A549 (cell line): ENCODE results near the gene TMEM273. TPM values are rescaled to one million over a fixed set of nuclear protein-coding genes. Genes with fewer than 3 reads are reported as not detected.

ENCODE experiments used
- ATAC-seq, 2 experiments: fragments of 200-7000 bp in 1 of 2; fragments of >200 bp in 1 of 2; cut with Nextera tagmentation in 1 of 2; cut with Tn5 transposase in 1 of 2; 3 replicates each; pipeline versions ENCODE4 v1.8.0 to v1.9.1; 2018 to 2020; ENCODE audit warnings: mild to moderate bottlenecking in 1 of 2, moderate library complexity in 1 of 2
- CTCF ChIA-PET: fragments of 300-600 bp; sonication (Branson Sonifier 250); formaldehyde crosslinking; extraction: SDS; loops from one replicate; lab custom pipeline; 2021; ENCODE audit warnings: antibody characterized with exemption, inconsistent platforms; lab: Yijun Ruan, JAX
- POLR2A ChIA-PET: fragments of 350-600 bp; formaldehyde crosslinking; extraction: SDS; loops from one replicate; lab custom pipeline; 2021; ENCODE audit warnings: antibody characterized with exemption, inconsistent platforms; lab: Yijun Ruan, JAX
- DNase-seq, 2 experiments: peaks; one replicate each; pipeline versions ENCODE4 v3.0.0 to v3.0.0-alpha.2; 2011 to 2016; ENCODE audit warnings: low read depth in 1 of 2, low spot score in 1 of 2
- FAIRE-seq: peaks from 2 replicates; lab custom pipeline; 2011; peaks lifted over from hg19 to GRCh38; lab: Jason Lieb, UNC
- H3K27ac ChIP-seq, 2 experiments: fragments of >200 bp; sonication (Bioruptor Twin); formaldehyde crosslinking; 3 replicates each; pipeline ENCODE4 v1.5.1; 2016 to 2017
- H3K4me1 ChIP-seq: fragments of >200 bp; sonication (Bioruptor Twin); formaldehyde crosslinking; 3 replicates; pipeline ENCODE4 v1.6.1; 2016
- H3K4me2 ChIP-seq: fragments of >200 bp; sonication (Bioruptor Twin); formaldehyde crosslinking; 3 replicates; pipeline ENCODE4 v1.6.1; 2016
- H3K4me3 ChIP-seq: fragments of >200 bp; sonication (Bioruptor Twin); formaldehyde crosslinking; 3 replicates; pipeline ENCODE4 v1.5.1; 2016
- H3K9me3 ChIP-seq: fragments of >200 bp; sonication (Bioruptor Twin); formaldehyde crosslinking; 3 replicates; pipeline ENCODE4 v1.6.1; 2016
- ATOH8 ChIP-seq: fragments of 250-450 bp; sonication (Bioruptor Pico); IDR thresholded peaks from 2 replicates; pipeline ENCODE4 v1.5.0; 2020; ENCODE audit warnings: low read depth, mild to moderate bottlenecking, moderate library complexity
- CHD2 ChIP-seq: fragments of 150-350 bp; IDR thresholded peaks from 2 replicates; pipeline ENCODE4 v1.6.1; 2014; ENCODE audit warnings: low read length; ENCODE audit not compliant: partially characterized antibody
- CHD4 ChIP-seq: fragments of 200-600 bp; sonication (generic); IDR thresholded peaks from 2 replicates; pipeline ENCODE4 v1.6.1; 2016; ENCODE audit warnings: antibody characterized with exemption, mild to moderate bottlenecking, borderline replicate concordance
- EHF ChIP-seq: fragments of 250-450 bp; sonication (Bioruptor Pico); IDR thresholded peaks from 2 replicates; pipeline ENCODE4 v1.5.0; 2020; ENCODE audit warnings: mild to moderate bottlenecking
- EHMT2 ChIP-seq: fragments of 200-600 bp; sonication (generic); IDR thresholded peaks from 2 replicates; pipeline ENCODE4 v1.6.1; 2016; ENCODE audit warnings: antibody characterized with exemption, low read depth, mild to moderate bottlenecking, moderate library complexity
- ELK1 ChIP-seq: fragments of 150-350 bp; IDR thresholded peaks from 2 replicates; pipeline ENCODE4 v1.6.1; 2014; ENCODE audit warnings: low read depth, mild to moderate bottlenecking, low read length
- FOSB ChIP-seq: fragments of 250-450 bp; sonication (Bioruptor Pico); IDR thresholded peaks from 2 replicates; pipeline ENCODE4 v1.5.0; 2020; ENCODE audit warnings: mild to moderate bottlenecking, moderate library complexity
- FOSL2 ChIP-seq, 2 experiments: fragments of 450-650 bp in 1 of 2; fragments of >200 bp in 1 of 2; sonication (Bioruptor Twin) in 1 of 2; formaldehyde crosslinking; IDR thresholded peaks; 2 replicates each; pipeline versions ENCODE4 v1.5.0 to v1.6.1; 2016 to 2020; ENCODE audit warnings: mild to moderate bottlenecking in 1 of 2, moderate library complexity in 1 of 2
- HDAC2 ChIP-seq: fragments of 200-600 bp; sonication (generic); IDR thresholded peaks from 2 replicates; pipeline ENCODE4 v1.6.1; 2016
- HES2 ChIP-seq: fragments of >200 bp; sonication (Bioruptor Twin); formaldehyde crosslinking; IDR thresholded peaks from 2 replicates; pipeline ENCODE4 v1.6.1; 2016
- HMGXB4 ChIP-seq: fragments of 250-450 bp; sonication (Bioruptor Pico); IDR thresholded peaks from 2 replicates; pipeline ENCODE4 v1.5.0; 2021; ENCODE audit warnings: mild to moderate bottlenecking, moderate library complexity, borderline replicate concordance
- HOXB13 ChIP-seq: fragments of 250-450 bp; sonication (Bioruptor Pico); IDR thresholded peaks from 2 replicates; pipeline ENCODE4 v1.5.0; 2020; ENCODE audit warnings: low read depth, mild to moderate bottlenecking, moderate library complexity
- HOXB5 ChIP-seq: fragments of 250-450 bp; sonication (Bioruptor Pico); IDR thresholded peaks from 2 replicates; pipeline ENCODE4 v1.5.0; 2020; ENCODE audit warnings: mild to moderate bottlenecking, moderate library complexity
- MAFK ChIP-seq: fragments of 450-650 bp; IDR thresholded peaks from 2 replicates; pipeline ENCODE4 v1.6.1; 2014; ENCODE audit not compliant: partially characterized antibody
- MYC ChIP-seq: IDR thresholded peaks from 2 replicates; pipeline ENCODE4 v1.6.1; 2012; ENCODE audit warnings: mild to moderate bottlenecking, inconsistent platforms, low read length, improper control_type of control experiment, borderline replicate concordance
- NR3C1 ChIP-seq: fragments of >200 bp; sonication (Bioruptor Twin); formaldehyde crosslinking; IDR thresholded peaks from 3 replicates; pipeline ENCODE4 v1.6.1; 2017
- PBX3 ChIP-seq: IDR thresholded peaks from 2 replicates; pipeline ENCODE4 v1.6.1; 2012
- PHF8 ChIP-seq: fragments of 200-600 bp; sonication (generic); IDR thresholded peaks from 2 replicates; pipeline ENCODE4 v1.6.1; 2016; ENCODE audit warnings: low read depth, mild to moderate bottlenecking, antibody characterized with exemption, moderate library complexity, borderline replicate concordance
- POLR2A ChIP-seq: IDR thresholded peaks from 2 replicates; pipeline ENCODE4 v1.6.1; 2012; ENCODE audit warnings: mild to moderate bottlenecking, low read length
- RARB ChIP-seq: fragments of 250-450 bp; sonication (Bioruptor Pico); IDR thresholded peaks from 2 replicates; pipeline ENCODE4 v1.8.0; 2021; ENCODE audit warnings: mild to moderate bottlenecking, moderate library complexity
- RCOR1 ChIP-seq: fragments of 150-350 bp; IDR thresholded peaks from 2 replicates; pipeline ENCODE4 v1.6.1; 2014; ENCODE audit warnings: antibody characterized with exemption, low read length, low read depth
- RNF2 ChIP-seq: fragments of 200-600 bp; sonication (generic); IDR thresholded peaks from 2 replicates; pipeline ENCODE4 v1.6.1; 2016; ENCODE audit warnings: low read depth, mild to moderate bottlenecking, antibody characterized with exemption, moderate library complexity, borderline replicate concordance
- SREBF2 ChIP-seq: fragments of 450-650 bp; IDR thresholded peaks from 2 replicates; pipeline ENCODE4 v1.6.1; 2014; ENCODE audit warnings: mild to moderate bottlenecking, moderate library complexity
- USF2 ChIP-seq: fragments of 450-650 bp; IDR thresholded peaks from 2 replicates; pipeline ENCODE4 v1.6.1; 2014; ENCODE audit warnings: antibody characterized with exemption
- ZNF302 ChIP-seq: fragments of 250-450 bp; sonication (Bioruptor Pico); IDR thresholded peaks from 2 replicates; pipeline ENCODE4 v1.9.0; 2021; ENCODE audit warnings: inconsistent platforms, mild to moderate bottlenecking, moderate library complexity
- WGBS: methylation state at CpG from one replicate; pipeline ENCODE4 v1.1.6; 2017; ENCODE audit errors: missing lambda C conversion rate; 5-methylcytosine and 5-hydroxymethylcytosine counted together
- polyA plus RNA-seq, 4 experiments: library from polyadenylated mRNA; depleted of rRNA in 3 of 4; stranded (reverse); fragments of >200 nt; fragmentation: RNase III in 1 of 4; extraction: RNeasy Plus Mini Kit Qiagen cat#74134 plus additional on column Dnase treatment in 1 of 4; gene quantifications; 2 replicates in 3 of 4; 3 replicates in 1 of 4; pipeline ENCODE4 v1.2.3, GENCODE V29; 2011 to 2017

TMEM273 gene
- polyA plus RNA-seq, 2 of the 4 experiments (the other 2 are of a cell fraction) = not detected

- no peaks in the 10 kb centered on the region for H3K4me1 ChIP-seq
- FAIRE-seq = no peak
- WGBS = 3% methylated on average over 3 of the region's 3 CpGs
- DNase-seq = no peak
- CTCF ChIA-PET = no interaction called here
- ATAC-seq = no peak
- TF ChIP-seq PHF8 (no peak), MAFK (no peak), SREBF2 (no peak), HMGXB4 (CRISPR knock-in tag) (no peak), HOXB13 (CRISPR knock-in tag) (no peak), ZNF302 (no peak), PBX3 (no peak), HDAC2 (no peak), RCOR1 (no peak), ATOH8 (CRISPR knock-in tag) (no peak), ELK1 (no peak), RNF2 (no peak), HOXB5 (no peak), POLR2A (no peak), CHD4 (no peak), MYC (no peak), USF2 (no peak), NR3C1 (no peak), CHD2 (no peak), FOSL2 (IDR thresholded peaks at IDR 0.05) (no peak), FOSL2 (CRISPR knock-in tag; IDR thresholded peaks at IDR 0.05) (no peak)
- no peak overlapping the region for H3K4me3 ChIP-seq
- POLR2A ChIA-PET = no interaction called here
- no peak overlapping the region for H3K4me2 ChIP-seq
- H3K27ac ChIP-seq = no peak overlapping the region
- no peaks in the 10 kb centered on the region for H3K9me3 ChIP-seq
Measured at GRCh38 chr10:49180444-49180860, 7.7 kb downstream of the TMEM273 start.

GRCh38 chr10:49179699-49180443 is 8.3 kb downstream of the TMEM273 start:
- ChIA-PET POLR2A (no interaction called here), CTCF (no interaction called here)
- FAIRE-seq (no peak), DNase-seq (no peak), ATAC-seq (no peak)
- H3K4me3 ChIP-seq = no peak overlapping the region
- H3K27ac ChIP-seq = no peak overlapping the region
- H3K4me1 ChIP-seq = no peaks in the 10 kb centered on the region
- WGBS = 16% methylated on average over 9 of the region's 10 CpGs
- TF ChIP-seq EHMT2 = no peak
- TF ChIP-seq HES2 = no peak
- no peak for TF ChIP-seq RARB (CRISPR knock-in tag)
- no peak for TF ChIP-seq USF2
- no peak for TF ChIP-seq MYC
- no peak for TF ChIP-seq EHF (CRISPR knock-in tag)
- no peak for TF ChIP-seq FOSB (CRISPR knock-in tag)
- H3K4me2 ChIP-seq = no peak overlapping the region
- H3K9me3 ChIP-seq = no peaks in the 10 kb centered on the region
